HepG2 (cell line): ENCODE data around the gene CIBAR2. TPM values are rescaled to one million over a fixed set of nuclear protein-coding genes. Genes with fewer than 3 reads are reported as not detected.

ENCODE experiments used
- ATAC-seq: fragments of 200-7000 bp; cut with Tn5 transposase; 3 replicates; pipeline ENCODE4 v1.9.1; 2020; ENCODE audit warnings: mild to moderate bottlenecking, moderate library complexity
- BruUV-seq: library from RNA; stranded (reverse); fragments of 400-500 nt; replicated peaks from 2 replicates; lab custom pipeline; 2021; lab: Mats Ljungman, UMichigan
- CTCF ChIA-PET: fragments of 300-600 bp; formaldehyde crosslinking; extraction: SDS; loops from one replicate; lab custom pipeline; 2021; ENCODE audit warnings: low total read pairs, inconsistent platforms, low intra/inter-chr PET ratio; lab: Yijun Ruan, JAX
- POLR2A ChIA-PET: fragments of 350-600 bp; sonication (Branson Sonifier 250); formaldehyde crosslinking; loops from one replicate; lab custom pipeline; 2020; ENCODE audit warnings: antibody characterized with exemption, inconsistent platforms; lab: Yijun Ruan, JAX
- DNase-seq: peaks from one replicate; pipeline ENCODE4 v3.0.0-alpha.2; 2015; ENCODE audit warnings: low spot score
- FAIRE-seq: peaks from 3 replicates; lab custom pipeline; 2011; peaks lifted over from hg19 to GRCh38; lab: Jason Lieb, UNC
- H2AFZ ChIP-seq: one replicate; pipeline ENCODE4 v1.6.1; 2011; ENCODE audit warnings: low read length, inconsistent platforms
- H3K27ac ChIP-seq: fragments of 300-600 bp; 3 replicates; pipeline ENCODE4 v1.8.0; 2011; ENCODE audit warnings: mixed run types, mild to moderate bottlenecking, mixed read lengths, low read length, inconsistent platforms; ENCODE audit not compliant: insufficient read depth; ENCODE audit errors: extremely low read length
- H3K27me3 ChIP-seq, 2 experiments: fragments of 200-600 bp in 1 of 2; 2 replicates in 1 of 2; 3 replicates in 1 of 2; pipeline versions ENCODE4 v1.6.0 to v1.8.0; 2011; ENCODE audit warnings: low read length in 2 of 2, mild to moderate bottlenecking in 2 of 2, moderate library complexity in 2 of 2, inconsistent platforms in 1 of 2; ENCODE audit not compliant: insufficient read depth in 2 of 2, control insufficient read depth in 1 of 2
- H3K36me3 ChIP-seq, 2 experiments: fragments of 200-600 bp in 1 of 2; replicated peaks in 1 of 2; 2 replicates in 1 of 2; 3 replicates in 1 of 2; pipeline versions ENCODE4 v1.5.1 to v1.8.0; 2011; ENCODE audit warnings: low read length in 2 of 2, inconsistent platforms in 1 of 2; ENCODE audit not compliant: insufficient read depth in 2 of 2, control insufficient read depth in 1 of 2
- H3K4me1 ChIP-seq: 2 replicates; pipeline ENCODE4 v1.5.1; 2012; ENCODE audit warnings: low read length, inconsistent platforms; ENCODE audit not compliant: insufficient read depth
- H3K4me2 ChIP-seq: 2 replicates; pipeline ENCODE4 v1.6.0; 2011; ENCODE audit warnings: low read depth, low read length, inconsistent platforms
- H3K4me3 ChIP-seq, 3 experiments: fragments of 200-600 bp in 1 of 3; sonication (generic), shearing (Covaris generic) in 1 of 3; replicated peaks in 1 of 3; 2 replicates each; pipeline ENCODE4 v1.5.1; 2011 to 2016; ENCODE audit warnings: low read length in 3 of 3, inconsistent platforms in 2 of 3, low read depth in 2 of 3, mild to moderate bottlenecking in 2 of 3, control low read depth in 1 of 3, mixed read lengths in 1 of 3; ENCODE audit not compliant: insufficient read depth in 1 of 3
- H3K79me2 ChIP-seq: one replicate; pipeline ENCODE4 v1.6.1; 2011; ENCODE audit warnings: low read length, inconsistent platforms; ENCODE audit not compliant: insufficient read depth
- H3K9ac ChIP-seq: 2 replicates; pipeline ENCODE4 v1.6.0; 2011; ENCODE audit warnings: mild to moderate bottlenecking, low read depth, low read length, inconsistent platforms; ENCODE audit not compliant: insufficient read depth
- H3K9me3 ChIP-seq: 2 replicates; pipeline ENCODE4 v1.5.1; 2012; ENCODE audit warnings: mild to moderate bottlenecking, low read length
- H4K20me1 ChIP-seq: 2 replicates; pipeline ENCODE4 v1.6.0; 2011; ENCODE audit warnings: inconsistent platforms, mild to moderate bottlenecking, low read length, moderate library complexity; ENCODE audit not compliant: insufficient read depth
- CTCF ChIP-seq: sonication (generic); formaldehyde crosslinking; IDR thresholded peaks from 2 replicates; pipeline ENCODE4 v1.5.0; 2020; ENCODE audit warnings: mild to moderate bottlenecking, missing genetic modification reagents, moderate library complexity
- EEA1 ChIP-seq: sonication (generic); formaldehyde crosslinking; IDR thresholded peaks from 2 replicates; pipeline ENCODE4 v1.5.1; 2020; ENCODE audit warnings: mild to moderate bottlenecking, missing genetic modification reagents, borderline replicate concordance
- FOXA3 ChIP-seq: IDR thresholded peaks from 2 replicates; pipeline ENCODE4 v1.6.1; 2016; ENCODE audit warnings: missing genetic modification reagents, missing compliant biosample characterization
- HES4 ChIP-seq: sonication (generic); formaldehyde crosslinking; IDR thresholded peaks from 2 replicates; pipeline ENCODE4 v1.9.0; 2021; ENCODE audit warnings: mild to moderate bottlenecking, missing genetic modification reagents, borderline replicate concordance
- ZMYM3 ChIP-seq: sonication (generic); formaldehyde crosslinking; IDR thresholded peaks from 2 replicates; pipeline ENCODE4 v1.5.1; 2020; ENCODE audit warnings: mild to moderate bottlenecking, missing genetic modification reagents
- ZNF512 ChIP-seq: sonication (generic); formaldehyde crosslinking; IDR thresholded peaks from 2 replicates; pipeline ENCODE4 v1.4.0; 2020; ENCODE audit warnings: mild to moderate bottlenecking, missing genetic modification reagents
- ZNF576 ChIP-seq: sonication (generic); formaldehyde crosslinking; IDR thresholded peaks from 2 replicates; pipeline ENCODE4 v1.4.0; 2020; ENCODE audit warnings: mild to moderate bottlenecking, missing genetic modification reagents
- ZNF710 ChIP-seq: sonication (generic); formaldehyde crosslinking; IDR thresholded peaks from 2 replicates; pipeline ENCODE4 v1.5.0; 2020; ENCODE audit warnings: mild to moderate bottlenecking, missing genetic modification reagents, borderline replicate concordance
- ZNF768 ChIP-seq: sonication (generic); formaldehyde crosslinking; IDR thresholded peaks from 2 replicates; pipeline ENCODE4 v1.4.0; 2020; ENCODE audit warnings: missing genetic modification reagents
- WGBS: methylation state at CpG from one replicate; pipeline ENCODE4 v1.1.6; 2017; ENCODE audit warnings: low lambda C conversion rate; 5-methylcytosine and 5-hydroxymethylcytosine counted together
- in situ Hi-C: cut with HindIII; loops from 2 replicates; pipeline ENCODE4 v1.10.0; 2017; ENCODE audit warnings: low pct_unique_long_range_greater_than_20kb; ENCODE audit not compliant: extremely low pct_ligation_motif_present
- intact Hi-C: fragments of 100-400 bp; cut with micrococcal nuclease; formaldehyde crosslinking; loops from one replicate; pipeline ENCODE4 v1.10.0; 2022; ENCODE audit not compliant: unreplicated experiment
- polyA plus RNA-seq, 8 experiments: library from polyadenylated mRNA; depleted of rRNA in 3 of 8; stranded (reverse) in 7 of 8; unstranded in 1 of 8; fragments of >200 nt; fragmentation: Illumina TruSeq in 4 of 8; extraction: Trizol in 4 of 8; gene quantifications; 2 replicates each; pipeline versions ENCODE4 v1.2.1 to v1.2.3, GENCODE V29; 2011 to 2016; ENCODE audit warnings: low read depth in 4 of 8, missing spikeins in 1 of 8, mixed read lengths in 1 of 8; ENCODE audit not compliant: insufficient read depth in 1 of 8
- total RNA-seq, 5 experiments: library from RNA; depleted of rRNA; stranded (reverse); fragments of >200 nt; fragmentation: Illumina TruSeq; extraction: Trizol; gene quantifications; 2 replicates each; pipeline ENCODE4 v1.2.3, GENCODE V29; 2016; ENCODE audit warnings: low read depth in 1 of 5

Gene CIBAR2
- total and polyA plus RNA-seq, 2 of the 13 experiments (the other 11 are each of a cell fraction or from before 2014, with no cell fraction given) = not detected

GRCh38 chr16:85145188-85145587 lies 32.9 kb upstream of the CIBAR2 start:
- POLR2A ChIA-PET = interaction anchor here (1.2 to 11.3 kb wide), 3 partner anchors 9 to 31 kb away, joined by 4 to 293 read pairs (median 5); no protein-coding TSS in a partner anchor
- Histone ChIP-seq H3K36me3 (no peaks in the 10 kb centered on the region), H3K4me2 (no peak overlapping the region), H3K79me2 (no peaks in the 10 kb centered on the region), H3K9me3 (no peaks in the 10 kb centered on the region), H3K4me1 (peaks cover 90% of the 10 kb centered on the region), H4K20me1 (no peaks in the 10 kb centered on the region), H3K4me3 (no peak overlapping the region), H3K27ac (no peak overlapping the region)
- no peak for ATAC-seq
- intact Hi-C loops = loop anchor here (1.0 kb wide), 1 partner anchor 48 kb away; no protein-coding TSS in a partner anchor
- BruUV-seq = no TSS peak
- CTCF ChIA-PET = no interaction called here
- DNase-seq = no peak
- FAIRE-seq = no peak
- TF ChIP-seq FOXA3 = no peak
- TF ChIP-seq ZNF576 = 0 out of 2 replicates have a peak, but pooled peaks have one; percentile 67
- 0 out of 2 replicates have a peak, but pooled peaks have one; percentile 8 for TF ChIP-seq EEA1 (CRISPR knock-in tag)
- peak; percentile 31; the same call in 1 of the 2 replicates for TF ChIP-seq CTCF (CRISPR knock-in tag)
- TF ChIP-seq ZNF512 (CRISPR knock-in tag) = no peak
- TF ChIP-seq ZNF768 (CRISPR knock-in tag) = peak; percentile 99
- TF ChIP-seq ZMYM3 = peak; percentile 61; the same call in 1 of the 2 replicates
- TF ChIP-seq HES4 (CRISPR knock-in tag) = 0 out of 2 replicates have a peak, but pooled peaks have one; percentile 67
- 0 out of 2 replicates have a peak, but pooled peaks have one; percentile 45 for TF ChIP-seq ZNF710 (CRISPR knock-in tag)
- TF ChIP-seq, all 625 proteins: peak for 7
- 69% methylated on average over 9 of the region's 10 CpGs for WGBS
- in situ Hi-C loops = no loop called here
- H2AFZ ChIP-seq = no peak overlapping the region
- peaks cover 3 to 60% of the 10 kb centered on the region in 2 experiments for H3K27me3 ChIP-seq
- H3K9ac ChIP-seq = no peak overlapping the region
